Right forelimb (tissue), 1 donor: ENCODE measurements around the gene MRM3.
"Not testable (repeated sequence)": the region's sequence is repeated elsewhere in the genome, so short reads cannot be mapped to it uniquely, and the experiment has no call there.

Experiments used
- DNase-seq: peaks from one replicate; pipeline ENCODE4 v3.0.0-alpha.2; 2018

MRM3 gene

GRCh38 chr17:755319-755961 is 26.7 kb upstream of the MRM3 start:
- not testable (repeated sequence) for DNase-seq

- not testable (repeated sequence) for DNase-seq
Measured at GRCh38 chr17:756010-756567, 26.1 kb upstream of the MRM3 start.

- no peak for DNase-seq
Measured at GRCh38 chr17:759964-760363, 22.2 kb upstream of the MRM3 start.

DNA sequence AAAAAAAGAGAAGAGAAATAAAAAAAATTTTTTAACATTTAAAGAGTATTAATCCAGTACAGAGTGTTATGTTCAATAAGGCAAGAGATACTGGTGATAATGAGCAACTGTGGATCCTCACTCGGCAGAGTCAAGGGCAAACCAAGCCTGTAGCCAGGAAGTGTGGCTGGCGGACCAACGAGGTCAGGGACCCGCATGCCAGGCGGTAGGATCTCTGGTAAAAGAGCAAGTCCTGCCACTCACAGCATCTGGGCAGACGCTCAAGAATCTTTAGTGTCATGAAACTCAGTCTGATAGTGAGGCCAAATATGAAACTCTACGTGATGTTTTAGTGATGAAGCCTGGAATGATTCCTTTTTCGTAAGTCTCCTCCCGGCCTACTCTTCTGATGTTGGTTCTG is 21.8 kb upstream of the MRM3 start:
- no peak for DNase-seq

DNA sequence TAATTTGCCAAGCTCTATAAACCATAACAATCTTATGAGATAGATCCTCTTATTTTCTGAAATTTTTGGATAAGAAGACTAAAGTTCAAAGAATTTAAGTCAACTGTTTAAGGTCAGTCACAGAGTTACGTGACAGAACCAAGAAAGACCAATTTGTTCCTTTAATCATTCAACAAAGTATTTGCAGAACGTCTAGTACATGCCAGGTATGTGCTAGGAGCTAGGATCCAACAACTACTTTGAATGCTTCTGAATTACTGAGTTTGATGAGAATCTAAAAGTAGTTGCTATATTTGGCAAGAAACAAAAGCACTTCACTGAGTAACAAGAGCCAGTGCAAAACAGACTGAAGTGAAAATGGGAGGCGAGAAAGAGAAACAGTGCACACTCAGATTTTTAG is 15.1 kb upstream of the MRM3 start:
- no peak for DNase-seq

DNA sequence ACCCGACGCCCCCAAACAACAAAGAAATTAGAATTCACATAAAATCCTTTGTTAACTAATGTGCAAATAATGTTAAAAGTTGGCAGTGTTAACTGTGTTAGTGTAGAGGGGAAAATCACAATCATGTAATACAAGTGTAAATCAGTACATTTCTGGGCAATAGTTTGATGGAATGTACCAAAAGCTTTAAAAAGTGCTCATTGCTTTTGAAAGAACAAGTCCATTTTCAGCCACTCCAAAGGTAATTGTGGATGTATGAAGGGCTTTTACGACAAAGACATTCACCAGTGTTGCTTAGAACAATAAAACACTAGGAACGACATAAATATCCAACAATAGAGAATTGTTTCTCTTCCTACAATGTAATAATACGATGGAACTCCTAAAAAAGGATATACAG is 9.1 kb upstream of the MRM3 start:
- DNase-seq = no peak

DNA sequence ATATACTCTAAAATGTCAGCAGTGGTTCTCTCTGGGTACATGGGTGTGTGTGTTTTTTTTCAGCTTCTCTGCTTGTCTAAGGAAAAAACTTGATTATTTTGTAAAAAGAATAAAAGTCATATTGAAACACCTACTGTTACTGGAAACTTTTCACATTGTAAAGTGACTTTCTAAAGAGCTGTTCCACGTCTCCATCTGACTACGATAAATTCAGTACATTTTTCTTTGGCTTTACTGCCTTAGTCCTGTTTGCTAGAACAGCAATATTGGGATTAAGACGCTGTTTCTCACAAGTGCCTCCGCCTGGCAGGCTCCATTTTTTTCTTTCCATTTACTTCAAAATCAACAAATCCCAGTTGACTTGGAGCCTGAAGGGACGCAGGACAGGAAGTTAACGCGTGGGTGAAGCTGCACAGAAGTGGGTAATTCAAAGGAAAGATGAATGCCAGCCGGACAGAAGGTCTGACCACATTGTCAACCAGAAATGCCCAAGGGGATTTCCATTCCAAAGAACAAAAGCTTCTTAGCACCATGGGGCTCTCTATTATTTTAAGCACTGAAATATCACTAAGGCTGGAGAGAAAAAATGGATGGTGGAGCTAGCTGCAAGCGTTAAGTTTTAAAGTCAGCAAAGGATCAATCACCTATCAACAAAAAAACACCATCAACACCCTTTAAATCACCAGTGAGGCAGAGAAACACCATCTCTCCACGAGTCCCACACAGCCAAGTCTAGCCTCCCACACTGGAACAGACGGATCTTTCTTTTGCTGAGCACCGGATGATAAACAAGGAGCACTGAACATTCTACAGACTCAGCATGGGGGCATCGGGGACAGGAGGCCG is 8.5 kb upstream of the MRM3 start:
- no peak for DNase-seq

- DNase-seq = no peak
Measured at GRCh38 chr17:774313-774584, 7.9 kb upstream of the MRM3 start.

GRCh38 chr17:778096-778495 is 4.1 kb upstream of the MRM3 start:
- DNase-seq = no peak

- no peak for DNase-seq
Measured at GRCh38 chr17:784143-784542, 2.0 kb downstream of the MRM3 start.

GRCh38 chr17:785901-786300 is 3.7 kb downstream of the MRM3 start:
- DNase-seq = not testable (repeated sequence)

DNA sequence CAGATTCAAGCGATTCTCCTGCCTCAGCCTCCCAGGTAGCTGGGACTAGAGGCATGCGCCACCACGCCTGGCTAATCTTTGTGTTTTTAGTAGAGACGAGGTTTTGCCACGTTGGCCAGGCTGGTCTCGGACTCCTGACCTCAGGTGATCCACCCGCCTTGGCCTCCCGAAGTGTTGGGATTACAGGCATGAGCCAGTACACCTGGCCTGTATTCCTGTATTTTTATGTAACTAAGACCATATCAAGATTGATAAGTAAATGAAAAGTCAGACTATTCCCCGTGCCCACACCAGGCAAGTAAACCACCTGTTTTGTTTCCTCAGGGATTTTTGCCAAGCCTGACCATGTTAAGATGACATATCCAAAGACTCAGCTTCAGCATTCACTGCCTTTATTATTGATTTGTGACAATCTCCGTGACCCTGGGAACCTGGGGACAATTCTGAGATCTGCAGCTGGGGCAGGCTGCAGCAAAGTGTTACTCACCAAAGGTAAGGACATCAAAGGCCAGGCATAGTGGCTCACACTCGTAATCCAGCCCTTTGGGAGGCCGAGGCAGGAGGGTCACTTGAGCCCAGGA is 5.6 kb downstream of the MRM3 start:
- DNase-seq = peak; percentile 18

GRCh38 chr17:788551-788950 is 6.4 kb downstream of the MRM3 start:
- DNase-seq = no peak

DNA sequence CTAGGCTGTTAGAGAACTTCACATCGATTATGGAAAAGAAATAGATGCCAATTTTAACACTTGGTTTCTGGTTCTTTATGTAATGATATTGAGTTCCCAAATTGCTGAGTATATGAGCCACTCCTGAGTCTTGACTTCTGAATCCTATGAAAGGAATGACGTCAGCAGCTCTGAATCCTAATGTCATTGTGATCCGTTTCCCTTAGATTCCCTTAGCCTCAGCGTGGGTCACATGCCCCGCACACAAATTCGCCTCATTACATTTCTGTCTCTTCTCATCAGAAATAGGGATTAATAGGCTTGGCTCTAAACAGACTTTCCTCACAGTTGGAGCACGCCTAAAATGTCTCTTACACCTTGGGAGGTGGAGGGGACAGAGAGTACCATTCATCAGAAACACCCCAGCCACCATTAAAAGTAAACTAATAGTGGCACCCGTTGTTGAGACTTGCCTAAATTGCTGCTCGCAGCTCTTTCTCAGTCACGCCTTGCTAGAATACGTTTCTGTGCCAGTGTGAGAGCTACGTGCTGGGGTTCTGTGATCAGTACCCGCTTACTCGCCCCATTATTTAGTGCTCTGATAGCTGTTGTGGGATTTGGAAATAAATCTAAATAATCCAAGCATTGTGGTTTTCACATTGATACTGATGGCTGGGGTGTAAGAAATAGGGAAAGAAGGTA is 7.1 kb downstream of the MRM3 start:
- peak; percentile 24 for DNase-seq

GRCh38 chr17:789931-790873 is 8.0 kb downstream of the MRM3 start:
- DNase-seq = peak; percentile 44

GRCh38 chr17:790874-791247 is 8.7 kb downstream of the MRM3 start:
- DNase-seq = peak; percentile 32

DNA sequence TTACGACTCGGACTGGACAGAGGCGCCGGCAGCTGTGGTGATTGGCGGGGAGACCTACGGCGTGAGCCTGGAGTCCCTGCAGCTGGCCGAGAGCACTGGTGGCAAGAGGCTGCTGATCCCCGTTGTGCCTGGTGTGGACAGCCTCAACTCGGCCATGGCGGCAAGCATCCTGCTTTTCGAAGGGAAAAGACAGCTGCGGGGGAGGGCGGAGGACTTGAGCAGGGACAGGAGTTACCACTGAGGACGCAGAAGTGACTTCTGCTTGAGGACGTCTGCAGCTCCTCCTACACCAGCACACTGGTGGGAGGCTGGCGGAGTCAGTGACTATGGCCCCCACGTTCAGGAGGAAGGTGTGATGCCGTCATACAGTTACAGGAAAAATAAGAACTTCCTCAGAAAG is 9.7 kb downstream of the MRM3 start:
- peak; percentile 36 for DNase-seq

DNA sequence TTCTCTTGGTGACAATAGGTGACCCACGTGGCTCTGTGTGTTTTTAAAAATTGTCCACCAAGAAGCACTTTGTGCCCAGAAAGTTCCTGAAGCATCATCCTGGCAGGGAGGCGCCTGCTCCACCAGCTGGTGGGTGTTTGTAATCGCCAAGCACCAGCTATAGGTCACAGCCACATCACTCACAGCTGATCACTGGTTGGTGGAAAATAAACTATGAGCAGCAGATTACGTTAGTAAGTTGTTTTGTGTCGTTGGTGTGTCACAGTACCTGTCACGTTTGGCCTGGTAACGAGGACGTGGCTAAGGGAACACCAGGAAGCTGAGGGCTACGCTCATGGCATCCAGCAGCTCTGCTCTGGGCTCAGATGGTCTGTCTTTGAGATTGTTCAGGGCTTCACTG is 10.1 kb downstream of the MRM3 start:
- peak; percentile 37 for DNase-seq

DNA sequence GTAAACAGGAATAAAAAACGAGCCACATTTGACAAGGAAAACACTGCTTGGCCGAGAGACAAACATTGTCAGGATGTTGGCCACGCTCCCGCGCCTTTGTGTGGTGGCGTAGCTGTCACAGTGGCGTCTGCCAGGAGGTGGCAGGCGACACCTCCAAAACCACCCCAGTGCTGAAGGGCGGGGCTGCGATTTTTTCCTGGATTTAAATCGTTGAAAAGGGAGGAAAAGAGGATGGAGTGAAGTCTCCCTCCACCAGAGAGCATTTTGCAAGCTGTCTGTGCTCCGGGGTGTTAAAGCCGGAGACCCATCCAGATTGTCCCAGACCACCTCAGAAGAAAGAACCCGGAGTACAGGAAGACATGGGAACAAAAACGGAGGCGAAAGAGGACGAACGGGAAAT is 12.7 kb downstream of the MRM3 start:
- peak; percentile 90 for DNase-seq

GRCh38 chr17:795276-795675 is 13.1 kb downstream of the MRM3 start:
- DNase-seq = no peak

- DNase-seq = peak; percentile 27
Measured at GRCh38 chr17:795721-796120, 13.6 kb downstream of the MRM3 start.

GRCh38 chr17:796609-797008 is 14.5 kb downstream of the MRM3 start:
- DNase-seq = peak; percentile 40
